C4-2B (cell line): ENCODE results near the gene SUGP1.

ENCODE experiments used
- H3K27ac ChIP-seq: fragments of 450-650 bp; 2 replicates; pipeline ENCODE4 v1.5.1; 2017
- ZFX ChIP-seq: fragments of 450-650 bp; IDR thresholded peaks from 2 replicates; pipeline ENCODE4 v1.6.1; 2017
- TF ChIP-seq, protein P1 (sequence below): fragments of 450-650 bp; conservative IDR thresholded peaks from 2 replicates; pipeline ENCODE4 v1.5.1; 2017; ENCODE audit warnings: mild to moderate bottlenecking

SUGP1 gene

DNA sequence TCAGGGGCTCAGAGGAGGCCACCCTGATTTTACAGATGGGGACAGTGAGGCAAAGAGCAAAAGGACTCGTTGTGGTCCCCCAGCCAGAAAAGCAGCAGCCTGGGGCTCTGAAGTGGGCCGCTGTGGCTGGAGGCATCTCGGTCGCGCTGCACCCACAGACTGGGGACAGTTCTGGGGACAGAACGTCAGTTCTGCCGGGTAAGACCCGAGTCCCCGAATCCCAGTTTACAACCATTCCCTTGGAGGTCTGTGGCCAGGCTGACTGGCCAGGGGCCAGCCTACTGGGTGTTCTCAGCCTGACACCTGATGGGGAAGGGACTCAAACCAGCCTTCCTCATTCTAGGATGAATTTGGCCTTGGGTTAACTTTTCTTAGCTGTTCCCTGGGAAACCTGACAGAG is 14.1 kb downstream of the SUGP1 start:
- no peak for TF ChIP-seq ZFX
- TF ChIP-seq, protein P1, sequence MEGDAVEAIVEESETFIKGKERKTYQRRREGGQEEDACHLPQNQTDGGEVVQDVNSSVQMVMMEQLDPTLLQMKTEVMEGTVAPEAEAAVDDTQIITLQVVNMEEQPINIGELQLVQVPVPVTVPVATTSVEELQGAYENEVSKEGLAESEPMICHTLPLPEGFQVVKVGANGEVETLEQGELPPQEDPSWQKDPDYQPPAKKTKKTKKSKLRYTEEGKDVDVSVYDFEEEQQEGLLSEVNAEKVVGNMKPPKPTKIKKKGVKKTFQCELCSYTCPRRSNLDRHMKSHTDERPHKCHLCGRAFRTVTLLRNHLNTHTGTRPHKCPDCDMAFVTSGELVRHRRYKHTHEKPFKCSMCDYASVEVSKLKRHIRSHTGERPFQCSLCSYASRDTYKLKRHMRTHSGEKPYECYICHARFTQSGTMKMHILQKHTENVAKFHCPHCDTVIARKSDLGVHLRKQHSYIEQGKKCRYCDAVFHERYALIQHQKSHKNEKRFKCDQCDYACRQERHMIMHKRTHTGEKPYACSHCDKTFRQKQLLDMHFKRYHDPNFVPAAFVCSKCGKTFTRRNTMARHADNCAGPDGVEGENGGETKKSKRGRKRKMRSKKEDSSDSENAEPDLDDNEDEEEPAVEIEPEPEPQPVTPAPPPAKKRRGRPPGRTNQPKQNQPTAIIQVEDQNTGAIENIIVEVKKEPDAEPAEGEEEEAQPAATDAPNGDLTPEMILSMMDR: no peak
- H3K27ac ChIP-seq: no peak overlapping the region

DNA sequence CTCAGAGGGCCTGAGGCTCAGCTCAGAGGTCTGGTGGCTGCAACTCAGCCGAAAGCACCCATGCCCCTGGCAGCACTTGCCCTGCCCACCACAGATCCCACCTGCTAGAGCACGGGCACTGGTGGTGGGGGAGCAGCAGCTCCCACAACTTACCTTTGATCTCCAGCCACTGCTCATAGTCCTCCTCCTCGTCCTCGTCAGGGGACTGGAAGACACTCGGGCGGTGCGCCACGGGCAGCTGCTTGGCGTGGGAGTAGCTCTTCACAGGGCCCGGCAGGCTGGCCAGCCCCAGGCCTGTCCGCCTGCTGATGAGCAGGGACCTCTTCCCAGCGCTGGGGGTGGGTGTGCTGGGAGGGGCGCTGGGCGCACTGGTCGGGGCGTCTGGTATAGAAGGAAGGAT is 14.6 kb downstream of the SUGP1 start:
- H3K27ac ChIP-seq: no peak overlapping the region
- TF ChIP-seq, protein P1: no peak
- no peak for TF ChIP-seq ZFX

DNA sequence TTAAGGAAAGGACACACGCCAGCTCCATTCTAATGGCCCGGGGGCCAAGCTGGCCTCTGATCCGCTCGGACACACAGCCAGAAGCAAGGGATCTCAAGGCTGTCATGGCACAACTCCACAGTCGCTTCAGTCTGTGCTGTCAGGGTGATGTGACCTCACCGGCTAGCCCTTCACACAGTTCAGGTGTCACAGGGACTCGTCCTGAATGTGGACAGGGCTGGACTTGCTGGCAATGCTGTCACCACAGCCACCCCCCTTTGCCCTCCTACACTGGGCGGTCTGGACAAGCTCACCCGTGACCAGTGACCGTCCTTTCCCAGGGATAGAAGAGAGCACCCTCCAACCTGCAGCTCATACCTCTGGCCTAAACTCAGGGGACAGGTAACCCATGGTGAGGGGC is 15.2 kb downstream of the SUGP1 start:
- no peak overlapping the region for H3K27ac ChIP-seq
- TF ChIP-seq, protein P1: no peak
- TF ChIP-seq ZFX: no peak

DNA sequence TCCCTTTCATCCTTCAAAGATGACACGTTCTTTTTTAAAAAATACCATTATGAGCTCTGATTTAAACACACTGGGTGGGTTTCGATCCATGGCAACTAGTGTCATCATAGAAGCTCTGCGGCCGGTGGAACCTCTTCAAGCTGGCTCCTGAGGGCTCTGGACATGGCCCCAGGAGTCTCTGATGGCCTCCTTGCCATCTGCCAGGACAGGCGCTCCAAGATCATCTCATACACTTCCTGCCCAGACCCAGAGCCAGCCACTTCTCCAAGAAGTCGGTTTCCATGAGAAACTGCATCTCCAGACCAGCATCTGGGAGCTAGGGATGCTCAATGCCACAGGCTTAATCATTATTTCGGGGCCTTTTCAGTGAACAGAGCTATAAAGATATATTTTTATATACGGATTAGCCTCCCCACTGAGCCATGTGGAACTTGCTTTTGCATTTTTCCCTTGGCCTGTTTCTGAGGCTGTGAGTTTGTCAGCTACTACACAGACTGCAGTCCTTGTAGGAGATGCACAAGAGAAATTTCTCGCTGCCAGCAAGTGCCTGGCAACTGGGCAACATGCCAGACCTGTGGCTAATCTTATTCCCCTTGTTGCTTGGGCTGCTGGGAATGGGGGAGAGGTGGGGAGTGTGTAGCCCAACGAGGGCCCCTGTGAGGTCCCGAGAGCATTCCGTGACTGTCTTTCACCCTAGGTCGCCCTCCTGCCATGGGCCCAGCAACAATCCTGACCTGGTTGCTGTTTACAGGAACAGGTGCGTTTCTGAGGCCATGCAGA is 15.9 kb downstream of the SUGP1 start:
- H3K27ac ChIP-seq: no peak overlapping the region

DNA sequence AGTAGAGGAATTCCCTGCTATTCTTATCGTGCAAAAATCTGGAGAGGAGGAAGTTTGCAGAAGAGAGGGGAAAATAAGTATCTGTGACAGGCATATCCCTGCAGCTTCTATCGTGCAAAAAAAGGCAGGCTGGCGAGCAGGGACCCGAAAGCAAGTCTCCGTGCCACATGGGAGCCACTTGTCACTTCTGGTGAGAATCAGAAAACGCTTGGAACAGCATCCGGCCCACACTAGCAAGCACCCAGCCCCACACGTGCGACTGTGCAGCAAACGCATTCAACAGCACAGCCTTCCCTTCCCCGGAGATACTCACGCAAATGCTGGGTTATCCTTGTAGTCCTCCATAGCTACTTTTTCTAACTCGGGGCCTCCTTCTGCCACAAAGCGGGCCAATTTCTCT is 16.9 kb downstream of the SUGP1 start:
- TF ChIP-seq, protein P1: no peak
- TF ChIP-seq ZFX: no peak
- H3K27ac ChIP-seq: no peak overlapping the region

More for the DNA sequence above, 15.9 kb downstream of the SUGP1 start:
- no peak for TF ChIP-seq ZFX
- TF ChIP-seq, protein P1: no peak

DNA sequence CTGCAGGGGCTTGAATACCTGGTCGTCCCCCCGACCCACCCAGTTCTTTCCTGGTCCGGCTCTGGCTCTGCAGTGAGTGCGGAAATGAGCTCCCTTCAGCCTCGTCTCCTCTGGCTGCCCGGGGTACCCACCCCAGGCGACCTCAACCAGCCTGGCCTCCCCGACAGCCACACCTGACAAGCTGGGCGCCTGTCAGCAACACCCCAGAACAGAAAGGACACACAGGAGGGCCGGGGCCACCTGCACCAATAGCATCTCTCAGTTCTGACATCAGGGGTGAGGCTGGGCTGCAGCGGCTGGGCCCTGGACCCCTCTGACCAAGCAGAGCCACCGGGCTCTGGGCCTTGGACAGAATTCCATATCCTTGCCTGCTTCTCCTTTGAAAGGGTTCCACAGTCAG is 19.7 kb downstream of the SUGP1 start:
- TF ChIP-seq ZFX: no peak
- TF ChIP-seq, protein P1: no peak
- H3K27ac ChIP-seq: no peak overlapping the region

DNA sequence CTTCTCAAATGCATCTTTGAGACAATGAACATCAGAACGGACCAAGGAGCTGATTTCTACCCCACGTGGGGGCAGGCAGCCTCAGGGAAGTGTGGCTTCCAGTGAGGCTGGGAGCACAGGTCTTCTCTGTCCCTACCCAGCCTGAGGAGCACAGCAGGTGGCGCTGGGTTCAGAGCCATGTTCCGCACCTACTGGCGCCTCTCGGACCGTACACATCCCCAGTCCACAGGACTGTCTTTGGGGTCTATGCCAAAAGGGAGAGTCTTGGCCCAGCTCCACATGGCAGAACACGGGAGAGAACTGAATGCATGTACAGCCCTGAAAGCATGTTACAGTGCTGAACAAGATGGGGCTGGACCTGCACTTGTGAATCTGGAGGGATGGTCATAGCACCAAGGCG is 22.6 kb downstream of the SUGP1 start:
- H3K27ac ChIP-seq: no peak overlapping the region
- no peak for TF ChIP-seq ZFX
- TF ChIP-seq, protein P1: no peak
